ENCODE data around the gene DCXR. TPM values are rescaled to one million over a fixed set of nuclear protein-coding genes. Genes with fewer than 3 reads are reported as not detected.

Gene DCXR
- total RNA-seq, 1 donor from 2014 or later, result 158 TPM

DNA sequence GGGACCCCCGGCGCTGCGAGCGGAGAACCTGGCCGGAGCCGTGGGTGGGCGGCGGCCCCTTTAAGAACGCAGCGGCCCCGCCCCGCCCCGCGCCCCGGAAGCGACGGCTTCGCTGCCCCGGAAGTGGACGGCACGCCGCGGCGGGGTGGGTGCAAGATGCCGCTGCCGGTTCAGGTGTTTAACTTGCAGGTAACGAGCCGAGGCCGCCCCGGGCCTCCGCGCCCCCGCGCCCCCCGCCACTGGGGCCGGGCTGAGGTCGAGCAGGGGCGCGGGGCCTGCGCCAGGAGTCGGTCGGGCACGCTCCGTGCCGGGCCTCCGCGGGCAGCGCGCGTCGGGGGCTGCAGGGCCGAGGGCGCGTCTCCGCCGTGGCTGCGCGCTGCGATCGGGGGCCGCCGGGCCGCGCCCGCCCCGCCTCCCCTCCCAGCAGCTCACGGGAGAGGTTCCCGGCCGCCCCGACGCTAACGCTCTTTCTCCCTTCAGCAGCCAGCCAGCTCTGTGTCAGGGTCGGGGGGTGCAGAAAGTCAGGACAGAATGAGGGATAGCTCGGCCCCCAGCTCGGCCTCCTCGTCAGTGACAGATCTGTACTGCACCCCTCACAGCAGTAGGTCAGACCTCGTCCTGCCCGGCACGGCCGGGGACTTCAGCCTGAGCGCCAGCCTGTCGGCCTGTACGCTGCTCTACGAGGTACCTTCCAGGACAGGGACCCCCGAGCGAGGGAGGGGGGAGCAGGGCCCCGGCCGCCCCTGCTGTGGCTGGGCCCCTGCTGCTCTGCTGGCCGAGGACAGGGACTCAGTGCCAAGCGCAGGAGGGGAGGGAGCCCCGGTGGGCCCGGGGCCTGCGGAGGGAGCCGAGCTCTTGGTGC is 14.5 kb upstream of the DCXR start, which contains the start of the genes GPS1 and RFNG:
GPS1 (plus strand) TSS at position 123 of the 862 bp plus-strand sequence; CDS start at position 157, 34 bp downstream.
RFNG (minus strand) TSS at position 36 of the 862 bp plus-strand sequence. CDS start 45 bp downstream, outside the sequence.
- peak within 1 kb of the TSS; percentile 77 for H3K27ac Mint-ChIP-seq
- H3K4me1 Mint-ChIP-seq (ENCODE audit: unreplicated experiment), result no peaks in the 10 kb centered on the region
- peaks cover 5% of the 10 kb centered on the region for H3K36me3 Mint-ChIP-seq
- no peaks in the 10 kb centered on the region for H3K27me3 Mint-ChIP-seq
- no peak for DNase-seq (ENCODE audit: extremely low spot score, unreplicated experiment)
- H3K9me3 Mint-ChIP-seq, result no peaks in the 10 kb centered on the region
- peak within 1 kb of the TSS; percentile 90 for H3K4me3 Mint-ChIP-seq
- TF ChIP-seq, protein P1, sequence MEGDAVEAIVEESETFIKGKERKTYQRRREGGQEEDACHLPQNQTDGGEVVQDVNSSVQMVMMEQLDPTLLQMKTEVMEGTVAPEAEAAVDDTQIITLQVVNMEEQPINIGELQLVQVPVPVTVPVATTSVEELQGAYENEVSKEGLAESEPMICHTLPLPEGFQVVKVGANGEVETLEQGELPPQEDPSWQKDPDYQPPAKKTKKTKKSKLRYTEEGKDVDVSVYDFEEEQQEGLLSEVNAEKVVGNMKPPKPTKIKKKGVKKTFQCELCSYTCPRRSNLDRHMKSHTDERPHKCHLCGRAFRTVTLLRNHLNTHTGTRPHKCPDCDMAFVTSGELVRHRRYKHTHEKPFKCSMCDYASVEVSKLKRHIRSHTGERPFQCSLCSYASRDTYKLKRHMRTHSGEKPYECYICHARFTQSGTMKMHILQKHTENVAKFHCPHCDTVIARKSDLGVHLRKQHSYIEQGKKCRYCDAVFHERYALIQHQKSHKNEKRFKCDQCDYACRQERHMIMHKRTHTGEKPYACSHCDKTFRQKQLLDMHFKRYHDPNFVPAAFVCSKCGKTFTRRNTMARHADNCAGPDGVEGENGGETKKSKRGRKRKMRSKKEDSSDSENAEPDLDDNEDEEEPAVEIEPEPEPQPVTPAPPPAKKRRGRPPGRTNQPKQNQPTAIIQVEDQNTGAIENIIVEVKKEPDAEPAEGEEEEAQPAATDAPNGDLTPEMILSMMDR (conservative IDR thresholded peaks at IDR 0.05), result no peak

DNA sequence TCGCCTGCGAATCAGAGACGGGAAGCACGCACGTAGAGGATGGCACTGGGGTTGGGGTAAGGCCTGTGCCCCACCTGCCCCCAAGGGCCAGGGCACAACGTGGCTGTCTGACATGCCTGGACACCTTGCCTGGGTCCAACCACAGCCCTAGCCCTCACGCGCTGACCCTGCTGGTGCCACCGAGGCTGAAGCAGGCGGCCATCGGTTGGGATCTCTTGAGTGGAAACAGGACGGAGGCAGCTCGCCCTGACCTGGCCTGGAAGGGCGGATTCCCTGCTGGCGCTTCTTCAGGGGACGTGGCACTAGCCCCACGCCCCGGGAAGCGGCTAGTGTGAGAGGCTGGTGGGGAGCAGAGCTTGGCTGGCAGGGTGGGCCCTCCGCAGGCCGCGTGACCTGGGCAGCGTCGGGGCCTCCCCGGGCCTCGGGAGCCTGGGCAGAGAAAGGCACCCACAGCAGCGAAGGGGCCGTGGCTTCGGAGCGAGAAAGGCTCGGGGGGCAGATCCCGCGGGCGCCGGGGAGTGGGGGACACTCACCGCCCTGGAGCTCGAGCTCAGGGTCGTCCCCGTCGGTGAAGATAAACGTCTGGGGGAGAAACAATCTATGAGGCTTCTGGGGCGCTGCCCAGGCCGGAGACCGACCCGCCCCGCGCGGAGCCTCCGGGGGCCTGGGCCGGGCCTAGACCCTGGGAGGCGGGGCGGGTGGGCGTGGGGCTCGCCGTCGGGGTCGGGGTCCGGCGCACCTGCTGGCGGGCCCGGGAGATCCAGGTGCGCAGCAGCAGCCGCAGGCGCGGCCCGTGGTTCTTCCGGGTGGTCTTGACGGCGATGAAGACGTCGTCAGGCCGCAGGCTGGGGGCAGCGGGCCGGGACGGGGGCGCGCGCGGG is 13.5 kb upstream of the DCXR start:
- H3K27ac Mint-ChIP-seq, result peak overlapping the region; percentile 77
- DNase-seq (ENCODE audit: extremely low spot score, unreplicated experiment), result no peak
- no peaks in the 10 kb centered on the region for H3K9me3 Mint-ChIP-seq
- H3K4me1 Mint-ChIP-seq (ENCODE audit: unreplicated experiment), result no peaks in the 10 kb centered on the region
- H3K4me3 Mint-ChIP-seq, result peak overlapping the region; percentile 90
- TF ChIP-seq, protein P1 (conservative IDR thresholded peaks at IDR 0.05), result no peak
- H3K36me3 Mint-ChIP-seq, result peaks cover 5% of the 10 kb centered on the region
- H3K27me3 Mint-ChIP-seq, result no peaks in the 10 kb centered on the region

DNA sequence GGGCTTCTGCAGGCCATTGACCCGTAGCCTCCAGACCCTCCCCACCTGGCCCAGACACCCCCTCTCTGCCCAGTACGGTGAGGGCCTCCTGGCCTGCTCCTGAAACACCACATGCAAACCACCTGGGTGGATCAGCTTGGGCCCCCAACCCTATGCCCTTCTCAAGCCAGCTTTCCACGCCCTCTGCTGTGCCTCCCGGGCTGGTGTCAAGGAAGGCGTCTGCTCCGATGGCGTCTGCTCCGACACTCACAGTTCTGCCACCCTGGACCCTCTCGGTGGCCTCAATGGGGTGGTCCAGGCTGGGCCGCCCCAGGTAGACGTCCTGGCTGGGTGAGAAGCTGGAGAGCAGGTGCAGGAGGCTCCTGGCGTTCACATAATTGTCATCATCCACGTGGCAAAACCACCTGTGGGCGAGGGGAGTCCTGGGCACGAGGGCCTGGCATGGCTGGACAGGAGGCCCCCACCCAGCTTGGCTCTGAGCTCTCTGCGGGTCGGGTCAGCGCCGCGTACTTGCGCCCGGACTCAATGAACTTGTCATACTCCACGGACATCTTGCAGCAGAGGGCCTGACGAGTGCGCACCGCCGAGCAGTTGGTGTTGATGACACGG is 12.8 kb upstream of the DCXR start:
- H3K27me3 Mint-ChIP-seq, result no peaks in the 10 kb centered on the region
- no peak for DNase-seq (ENCODE audit: extremely low spot score, unreplicated experiment)
- H3K9me3 Mint-ChIP-seq, result no peaks in the 10 kb centered on the region
- H3K27ac Mint-ChIP-seq, result peak overlapping the region; percentile 77
- TF ChIP-seq, protein P1 (conservative IDR thresholded peaks at IDR 0.05), result no peak
- peaks cover 5% of the 10 kb centered on the region for H3K36me3 Mint-ChIP-seq
- peak overlapping the region; percentile 90 for H3K4me3 Mint-ChIP-seq
- H3K4me1 Mint-ChIP-seq (ENCODE audit: unreplicated experiment), result no peaks in the 10 kb centered on the region

DNA sequence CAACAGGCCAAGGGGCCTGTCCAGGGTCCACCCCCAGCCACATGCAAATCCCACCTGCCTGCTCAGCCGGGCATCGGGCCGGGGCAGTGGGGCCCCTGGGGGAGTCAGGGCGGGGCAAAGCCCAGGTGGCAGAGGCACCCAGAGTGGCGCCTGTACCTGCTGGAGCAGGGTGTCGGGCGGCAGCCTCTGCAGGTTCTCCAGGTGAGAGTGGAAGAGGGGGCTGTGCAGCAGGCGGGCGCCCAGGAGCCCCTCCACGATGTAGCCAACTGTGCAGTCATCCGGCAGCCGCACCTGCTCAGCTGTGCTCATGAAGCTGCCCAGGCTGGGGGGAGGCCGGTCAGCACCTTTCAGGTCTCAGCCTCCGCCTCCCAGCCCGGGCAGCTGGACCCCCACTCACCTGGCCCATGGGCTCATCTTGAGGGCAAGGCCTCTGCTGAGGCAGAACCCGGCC is 12.0 kb upstream of the DCXR start:
- no peak for DNase-seq (ENCODE audit: extremely low spot score, unreplicated experiment)
- no peak overlapping the region for H3K27ac Mint-ChIP-seq
- no peak overlapping the region for H3K4me3 Mint-ChIP-seq
- H3K27me3 Mint-ChIP-seq, result no peaks in the 10 kb centered on the region
- TF ChIP-seq, protein P1 (conservative IDR thresholded peaks at IDR 0.05), result no peak
- no peaks in the 10 kb centered on the region for H3K9me3 Mint-ChIP-seq
- no peaks in the 10 kb centered on the region for H3K4me1 Mint-ChIP-seq (ENCODE audit: unreplicated experiment)
- peaks cover 5% of the 10 kb centered on the region for H3K36me3 Mint-ChIP-seq

DNA sequence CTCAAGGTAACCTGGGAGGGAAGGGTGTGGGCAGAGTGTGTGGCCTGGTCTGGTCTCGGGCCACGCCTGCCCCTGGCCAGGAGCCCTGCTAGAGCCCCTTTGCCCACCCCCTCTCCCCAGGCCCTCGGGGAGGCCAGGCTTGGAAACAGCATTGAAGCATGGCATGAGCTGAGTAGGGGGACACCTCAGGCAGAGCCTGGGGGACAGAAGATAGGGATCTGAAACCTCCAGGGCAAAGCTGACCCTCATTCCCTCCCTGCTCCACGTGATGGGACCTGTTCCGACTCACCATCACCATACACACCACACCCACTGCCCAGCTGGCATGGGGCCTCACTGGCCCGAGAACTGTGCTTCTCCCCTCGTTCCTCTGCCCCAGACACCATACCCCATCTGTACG is 11.6 kb upstream of the DCXR start:
- TF ChIP-seq, protein P1 (conservative IDR thresholded peaks at IDR 0.05), result no peak
- Mint-ChIP-seq H3K4me3 (peak overlapping the region; percentile 67), H3K9me3 (no peaks in the 10 kb centered on the region), H3K27ac (no peak overlapping the region), H3K4me1 (ENCODE audit: unreplicated experiment) (no peaks in the 10 kb centered on the region), H3K27me3 (no peaks in the 10 kb centered on the region), H3K36me3 (peaks cover 5% of the 10 kb centered on the region)
- no peak for DNase-seq (ENCODE audit: extremely low spot score, unreplicated experiment)
